ENCODE data around the gene GDI2.

Gene GDI2

GRCh38 chr10:5775685-5776084 lies 37.5 kb downstream of the GDI2 start:
- Histone ChIP-seq H4K20me1 (ENCODE audit: control insufficient read depth, insufficient read depth, low read depth, low read length) (peaks cover 26% of the 10 kb centered on the region), H3K9me3 (ENCODE audit: control insufficient read depth, insufficient read depth, low read length) (no peaks in the 10 kb centered on the region), H3K4me1 (ENCODE audit: control insufficient read depth, low read length) (peaks cover 14% of the 10 kb centered on the region), H3K79me2 (ENCODE audit: control insufficient read depth, low read length) (peaks cover 95% of the 10 kb centered on the region), H3K27ac (ENCODE audit: low read depth, low read length) (peak overlapping the region; percentile 20; the same call in 1 of the 2 replicates), H3K4me2 (ENCODE audit: low read length) (0 out of 2 replicates have a peak overlapping the region, but pooled peaks have one; percentile 0), H3F3A (ENCODE audit: control insufficient read depth, insufficient read depth) (peaks cover 36% of the 10 kb centered on the region), H3K4me3 (ENCODE audit: low read length) (no peak overlapping the region), H3K9me2 (replicated peaks; ENCODE audit: control insufficient read depth, low read length) (no peaks in the 10 kb centered on the region), H3K36me3 (ENCODE audit: control insufficient read depth, low read length) (peaks cover 90% of the 10 kb centered on the region), H3K27me3 (ENCODE audit: control insufficient read depth, low read length) (no peaks in the 10 kb centered on the region)
- TF ChIP-seq CTCF (IDR thresholded peaks at IDR 0.05; ENCODE audit: low read depth, low read length, poor library complexity, severe bottlenecking), result no peak
- no peak for TF ChIP-seq EZH2phosphoT487 (IDR thresholded peaks at IDR 0.05; ENCODE audit: borderline replicate concordance, low read length)

- H3K9me2 ChIP-seq (replicated peaks; ENCODE audit: control insufficient read depth, low read length), result no peaks in the 10 kb centered on the region
- peaks cover 90% of the 10 kb centered on the region for H3K79me2 ChIP-seq (ENCODE audit: control insufficient read depth, low read length)
- peak overlapping the region; percentile 20; the same call in 1 of the 2 replicates for H3K27ac ChIP-seq (ENCODE audit: low read depth, low read length)
- H3K4me2 ChIP-seq (ENCODE audit: low read length), result no peak overlapping the region
- peaks cover 14% of the 10 kb centered on the region for H3K4me1 ChIP-seq (ENCODE audit: control insufficient read depth, low read length)
- no peaks in the 10 kb centered on the region for H3K9me3 ChIP-seq (ENCODE audit: control insufficient read depth, insufficient read depth, low read length)
- TF ChIP-seq EZH2phosphoT487 (IDR thresholded peaks at IDR 0.05; ENCODE audit: borderline replicate concordance, low read length) (no peak), CTCF (IDR thresholded peaks at IDR 0.05; ENCODE audit: low read depth, low read length, poor library complexity, severe bottlenecking) (no peak)
- peaks cover 33% of the 10 kb centered on the region for H3F3A ChIP-seq (ENCODE audit: control insufficient read depth, insufficient read depth)
- H3K36me3 ChIP-seq (ENCODE audit: control insufficient read depth, low read length), result peaks cover 90% of the 10 kb centered on the region
- H4K20me1 ChIP-seq (ENCODE audit: control insufficient read depth, insufficient read depth, low read depth, low read length), result peaks cover 26% of the 10 kb centered on the region
- no peak overlapping the region for H3K4me3 ChIP-seq (ENCODE audit: low read length)
- no peaks in the 10 kb centered on the region for H3K27me3 ChIP-seq (ENCODE audit: control insufficient read depth, low read length)
Observed at GRCh38 chr10:5774987-5775620, 38.1 kb downstream of the GDI2 start.

GRCh38 chr10:5766189-5766588 lies 47.0 kb downstream of the GDI2 start:
- TF ChIP-seq CTCF (IDR thresholded peaks at IDR 0.05; ENCODE audit: low read depth, low read length, poor library complexity, severe bottlenecking), result no peak
- TF ChIP-seq EZH2phosphoT487 (IDR thresholded peaks at IDR 0.05; ENCODE audit: borderline replicate concordance, low read length), result no peak
- peaks cover 91% of the 10 kb centered on the region for H3F3A ChIP-seq (ENCODE audit: control insufficient read depth, insufficient read depth)
- no peaks in the 10 kb centered on the region for H3K27me3 ChIP-seq (ENCODE audit: control insufficient read depth, low read length)
- H3K9me3 ChIP-seq (ENCODE audit: control insufficient read depth, insufficient read depth, low read length), result no peaks in the 10 kb centered on the region
- H3K4me1 ChIP-seq (ENCODE audit: control insufficient read depth, low read length), result no peaks in the 10 kb centered on the region
- peaks cover 95% of the 10 kb centered on the region for H3K36me3 ChIP-seq (ENCODE audit: control insufficient read depth, low read length)
- H3K79me2 ChIP-seq (ENCODE audit: control insufficient read depth, low read length), result peaks cover 10% of the 10 kb centered on the region
- H3K4me2 ChIP-seq (ENCODE audit: low read length), result no peak overlapping the region
- H3K9me2 ChIP-seq (replicated peaks; ENCODE audit: control insufficient read depth, low read length), result no peaks in the 10 kb centered on the region
- no peaks in the 10 kb centered on the region for H4K20me1 ChIP-seq (ENCODE audit: control insufficient read depth, insufficient read depth, low read depth, low read length)
- 0 out of 2 replicates have a peak overlapping the region, but pooled peaks have one; percentile 24 for H3K27ac ChIP-seq (ENCODE audit: low read depth, low read length)
- no peak overlapping the region for H3K4me3 ChIP-seq (ENCODE audit: low read length)

Data from DOHH2 (cell line).